Measurements from ENCODE around the gene STK39. TPM values are rescaled to one million over a fixed set of nuclear protein-coding genes. Genes with fewer than 3 reads are reported as not detected.

STK39 gene
- total RNA-seq, 1 experiment from 2014 or later = 15.9 TPM

- CTCF ChIA-PET = no interaction called here
- POLR2A ChIA-PET (ENCODE audit: low non-redundant PET) = no interaction called here
- TF ChIP-seq CTCF (conservative IDR thresholded peaks at IDR 0.05; ENCODE audit: low read depth, low read length) (no peak), EZH2 (IDR thresholded peaks at IDR 0.05; ENCODE audit: borderline replicate concordance, low read depth, low read length, poor library complexity, severe bottlenecking) (no peak)
- Histone ChIP-seq H3K4me3 (ENCODE audit: low read depth, low read length, poor library complexity, severe bottlenecking) (no peak overlapping the region), H3K27me3 (replicated peaks; ENCODE audit: insufficient read depth, low read depth, low read length, poor library complexity) (no peaks in the 10 kb centered on the region), H3K27ac (ENCODE audit: low read depth, low read length, poor library complexity, severe bottlenecking) (no peak overlapping the region), H3K9me3 (ENCODE audit: low read depth, low read length, poor library complexity, severe bottlenecking) (no peaks in the 10 kb centered on the region), H3K36me3 (ENCODE audit: insufficient read depth, low read length, poor library complexity, severe bottlenecking) (no peaks in the 10 kb centered on the region), H3K4me1 (ENCODE audit: insufficient read depth, low read length, poor library complexity, severe bottlenecking) (no peaks in the 10 kb centered on the region)
- BruUV-seq (replicated peaks) = no TSS peak
- no peak for DNase-seq (ENCODE audit: low spot score)
- intact Hi-C loops (cut with micrococcal nuclease; ENCODE audit: unreplicated experiment) = no loop called here
These were observed 75.3 kb downstream of the STK39 start for GRCh38 chr2:168172071-168172470.

GRCh38 chr2:168171059-168171762 lies 76.2 kb downstream of the STK39 start:
- no TSS peak for BruUV-seq (replicated peaks)
- Histone ChIP-seq H3K27ac (ENCODE audit: low read depth, low read length, poor library complexity, severe bottlenecking) (no peak overlapping the region), H3K27me3 (replicated peaks; ENCODE audit: insufficient read depth, low read depth, low read length, poor library complexity) (no peaks in the 10 kb centered on the region), H3K36me3 (ENCODE audit: insufficient read depth, low read length, poor library complexity, severe bottlenecking) (no peaks in the 10 kb centered on the region), H3K9me3 (ENCODE audit: low read depth, low read length, poor library complexity, severe bottlenecking) (no peaks in the 10 kb centered on the region), H3K4me1 (ENCODE audit: insufficient read depth, low read length, poor library complexity, severe bottlenecking) (peaks cover 3% of the 10 kb centered on the region), H3K4me3 (ENCODE audit: low read depth, low read length, poor library complexity, severe bottlenecking) (no peak overlapping the region)
- TF ChIP-seq CTCF (conservative IDR thresholded peaks at IDR 0.05; ENCODE audit: low read depth, low read length) (no peak), EZH2 (IDR thresholded peaks at IDR 0.05; ENCODE audit: borderline replicate concordance, low read depth, low read length, poor library complexity, severe bottlenecking) (no peak)
- DNase-seq (ENCODE audit: low spot score) = no peak
- intact Hi-C loops (cut with micrococcal nuclease; ENCODE audit: unreplicated experiment) = no loop called here
- POLR2A ChIA-PET (ENCODE audit: low non-redundant PET) = no interaction called here
- CTCF ChIA-PET = no interaction called here

DNA sequence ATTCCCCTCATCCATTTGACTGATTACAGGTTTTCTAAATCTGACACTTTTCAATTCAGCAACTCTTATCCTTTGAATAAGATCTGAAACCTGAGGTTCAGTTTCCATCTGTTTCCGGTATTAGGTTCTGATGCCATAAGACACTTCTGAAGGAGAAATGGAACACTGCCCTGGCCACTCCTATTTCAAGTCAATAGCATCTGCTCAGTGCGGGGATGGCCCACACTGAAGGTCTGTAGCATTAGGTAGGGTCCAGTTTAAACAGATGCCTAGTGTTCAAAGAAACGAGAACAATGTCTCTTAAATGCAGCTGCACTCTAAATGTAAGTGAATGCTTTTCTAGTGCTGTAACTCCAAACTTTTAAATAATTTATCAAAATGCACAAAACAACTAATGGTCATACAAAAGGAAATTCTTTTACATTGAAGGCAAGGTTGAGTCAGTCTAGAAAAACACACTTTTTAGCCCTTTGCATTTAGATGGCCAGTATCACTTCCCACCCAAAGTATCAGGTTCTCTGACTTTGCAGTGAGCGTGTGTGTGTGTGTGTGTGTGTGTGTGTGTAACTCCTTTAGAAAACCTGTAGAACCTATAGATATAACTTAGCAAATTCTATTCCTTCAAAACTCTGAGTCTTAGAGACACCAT lies 78.2 kb downstream of the STK39 start:
- intact Hi-C loops (cut with micrococcal nuclease; ENCODE audit: unreplicated experiment) = no loop called here
- POLR2A ChIA-PET (ENCODE audit: low non-redundant PET) = no interaction called here
- CTCF ChIA-PET = no interaction called here
- no peaks in the 10 kb centered on the region for H3K27me3 ChIP-seq (replicated peaks; ENCODE audit: insufficient read depth, low read depth, low read length, poor library complexity)
- BruUV-seq (replicated peaks) = no TSS peak
- H3K4me1 ChIP-seq (ENCODE audit: insufficient read depth, low read length, poor library complexity, severe bottlenecking) = peaks cover 19% of the 10 kb centered on the region
- H3K36me3 ChIP-seq (ENCODE audit: insufficient read depth, low read length, poor library complexity, severe bottlenecking) = no peaks in the 10 kb centered on the region
- DNase-seq (ENCODE audit: low spot score) = no peak
- no peak overlapping the region for H3K27ac ChIP-seq (ENCODE audit: low read depth, low read length, poor library complexity, severe bottlenecking)
- no peak overlapping the region for H3K4me3 ChIP-seq (ENCODE audit: low read depth, low read length, poor library complexity, severe bottlenecking)
- H3K9me3 ChIP-seq (ENCODE audit: low read depth, low read length, poor library complexity, severe bottlenecking) = no peaks in the 10 kb centered on the region
- no peak for TF ChIP-seq CTCF (conservative IDR thresholded peaks at IDR 0.05; ENCODE audit: low read depth, low read length)
- no peak for TF ChIP-seq EZH2 (IDR thresholded peaks at IDR 0.05; ENCODE audit: borderline replicate concordance, low read depth, low read length, poor library complexity, severe bottlenecking)

All from A673 (cell line).